HG03139 (cell line): Measurements from ENCODE around the gene KCNMA1.

Source experiments
- ATAC-seq: cut with Tn5 transposase; IDR thresholded peaks from one replicate; pipeline ENCODE4 v1.9.1; 2021; ENCODE audit not compliant: unreplicated experiment

Gene KCNMA1

GRCh38 chr10:77380723-77381122 is 256.9 kb downstream of the KCNMA1 start:
- no peak for ATAC-seq

- ATAC-seq: no peak
Measured at GRCh38 chr10:77380191-77380590, 257.4 kb downstream of the KCNMA1 start.

GRCh38 chr10:77378366-77379349 is 258.9 kb downstream of the KCNMA1 start:
- no peak for ATAC-seq

GRCh38 chr10:77377678-77378352 is 259.8 kb downstream of the KCNMA1 start:
- ATAC-seq: no peak

GRCh38 chr10:77377034-77377433 is 260.6 kb downstream of the KCNMA1 start:
- no peak for ATAC-seq

- ATAC-seq: no peak
Measured at GRCh38 chr10:77374189-77374656, 263.4 kb downstream of the KCNMA1 start.

GRCh38 chr10:77371848-77372799 is 265.5 kb downstream of the KCNMA1 start:
- no peak for ATAC-seq

- no peak for ATAC-seq
Measured at GRCh38 chr10:77371421-77371820, 266.2 kb downstream of the KCNMA1 start.

- ATAC-seq: no peak
Measured at GRCh38 chr10:77368006-77368405, 269.6 kb downstream of the KCNMA1 start.

GRCh38 chr10:77363210-77363609 is 274.4 kb downstream of the KCNMA1 start:
- no peak for ATAC-seq

GRCh38 chr10:77361831-77362230 is 275.8 kb downstream of the KCNMA1 start:
- no peak for ATAC-seq

- ATAC-seq: no peak
Measured at GRCh38 chr10:77361426-77361825, 276.2 kb downstream of the KCNMA1 start.

- no peak for ATAC-seq
Measured at GRCh38 chr10:77360835-77361234, 276.8 kb downstream of the KCNMA1 start.

GRCh38 chr10:77359950-77360520 is 277.6 kb downstream of the KCNMA1 start:
- ATAC-seq: no peak

GRCh38 chr10:77359287-77359691 is 278.3 kb downstream of the KCNMA1 start:
- no peak for ATAC-seq

- ATAC-seq: no peak
Measured at GRCh38 chr10:77358656-77359055, 279.0 kb downstream of the KCNMA1 start.

- no peak for ATAC-seq
Measured at GRCh38 chr10:77357611-77358310, 279.8 kb downstream of the KCNMA1 start.

GRCh38 chr10:77357185-77357584 is 280.4 kb downstream of the KCNMA1 start:
- no peak for ATAC-seq

GRCh38 chr10:77355844-77356243 is 281.8 kb downstream of the KCNMA1 start:
- ATAC-seq: no peak

GRCh38 chr10:77351386-77351785 is 286.2 kb downstream of the KCNMA1 start:
- ATAC-seq: no peak
